Left forelimb (tissue), 1 donor: Measurements from ENCODE around the gene CUEDC1.

ENCODE experiments used
- DNase-seq: peaks from one replicate; pipeline ENCODE4 v3.0.0-alpha.2; 2018; ENCODE audit warnings: low spot score

Gene CUEDC1

GRCh38 chr17:57895382-57896060 lies 59.7 kb downstream of the CUEDC1 start:
- peak; percentile 85 for DNase-seq

- no peak for DNase-seq
Measured at GRCh38 chr17:57894848-57895247, 60.4 kb downstream of the CUEDC1 start.

GRCh38 chr17:57892820-57893595 lies 62.2 kb downstream of the CUEDC1 start:
- peak; percentile 94 for DNase-seq

- peak; percentile 91 for DNase-seq
Measured at GRCh38 chr17:57892146-57892819, 62.9 kb downstream of the CUEDC1 start.

- DNase-seq = no peak
Measured at GRCh38 chr17:57890857-57891232, 64.4 kb downstream of the CUEDC1 start.

- DNase-seq = peak; percentile 73
Measured at GRCh38 chr17:57889892-57890856, 65.0 kb downstream of the CUEDC1 start.

- DNase-seq = no peak
Measured at GRCh38 chr17:57889252-57889651, 66.0 kb downstream of the CUEDC1 start.

GRCh38 chr17:57888311-57889216 lies 66.6 kb downstream of the CUEDC1 start:
- no peak for DNase-seq

GRCh38 chr17:57887161-57887560 lies 68.1 kb downstream of the CUEDC1 start:
- no peak for DNase-seq

- DNase-seq = no peak
Measured at GRCh38 chr17:57886020-57886419, 69.2 kb downstream of the CUEDC1 start.

GRCh38 chr17:57885148-57885915 lies 69.9 kb downstream of the CUEDC1 start:
- DNase-seq = no peak

- peak; percentile 85 for DNase-seq
Measured at GRCh38 chr17:57881783-57882351, 73.3 kb downstream of the CUEDC1 start.

GRCh38 chr17:57881143-57881542 lies 74.1 kb downstream of the CUEDC1 start:
- DNase-seq = peak; percentile 78

- no peak for DNase-seq
Measured at GRCh38 chr17:57880086-57880456, 75.1 kb downstream of the CUEDC1 start.

GRCh38 chr17:57879437-57880085 lies 75.7 kb downstream of the CUEDC1 start:
- no peak for DNase-seq

- DNase-seq = no peak
Measured at GRCh38 chr17:57877803-57878377, 77.3 kb downstream of the CUEDC1 start.

GRCh38 chr17:57876866-57877237 lies 78.4 kb downstream of the CUEDC1 start:
- DNase-seq = no peak

- DNase-seq = no peak
Measured at GRCh38 chr17:57876023-57876865, 79.0 kb downstream of the CUEDC1 start.
